SU-DHL-6 (cell line): ENCODE results near the gene PDE1A.

Source experiments
- H2AFZ ChIP-seq: fragments of 200-600 bp; sonication (generic); 2 replicates; pipeline ENCODE4 v1.6.1; 2014; ENCODE audit warnings: low read depth, mild to moderate bottlenecking, moderate library complexity, mixed read lengths, antibody characterized with exemption, low read length; ENCODE audit not compliant: severe bottlenecking
- H3F3A ChIP-seq: fragments of 200-600 bp; shearing (Covaris generic); 2 replicates; pipeline ENCODE4 v1.6.0; 2016; ENCODE audit warnings: antibody characterized with exemption, mild to moderate bottlenecking; ENCODE audit not compliant: insufficient read depth
- H3K27ac ChIP-seq: fragments of 200-600 bp; sonication (generic); 2 replicates; pipeline ENCODE4 v1.5.1; 2016; ENCODE audit warnings: low read depth, mild to moderate bottlenecking, low read length, moderate library complexity, mixed read lengths
- H3K27me3 ChIP-seq: fragments of 200-600 bp; sonication (generic), shearing (Covaris generic); 2 replicates; pipeline ENCODE4 v1.6.0; 2014; ENCODE audit warnings: mild to moderate bottlenecking, low read length
- H3K36me3 ChIP-seq: fragments of 200-600 bp; sonication (generic); 2 replicates; pipeline ENCODE4 v1.6.1; 2014; ENCODE audit warnings: mild to moderate bottlenecking, low read length, mixed read lengths
- H3K4me2 ChIP-seq: fragments of 300-600, 200-600 bp; shearing (Covaris generic), sonication (generic); 2 replicates; pipeline ENCODE4 v1.6.0; 2014; ENCODE audit warnings: low read length, low read depth, mild to moderate bottlenecking; ENCODE audit not compliant: poor library complexity, severe bottlenecking
- H3K4me3 ChIP-seq: fragments of 200-600 bp; sonication (generic); 2 replicates; pipeline ENCODE4 v1.5.1; 2014; ENCODE audit warnings: antibody characterized with exemption, low read length, mild to moderate bottlenecking, mixed read lengths; ENCODE audit not compliant: insufficient read depth, poor library complexity, severe bottlenecking
- H3K79me2 ChIP-seq: fragments of 200-600 bp; sonication (generic); 2 replicates; pipeline ENCODE4 v1.6.1; 2014; ENCODE audit warnings: mild to moderate bottlenecking, low read length, moderate library complexity; ENCODE audit not compliant: insufficient read depth
- H3K9ac ChIP-seq: fragments of 200-600 bp; sonication (generic); 2 replicates; pipeline ENCODE4 v1.7.0; 2014; ENCODE audit warnings: mild to moderate bottlenecking, low read length
- H3K9me2 ChIP-seq: fragments of 200-600 bp; sonication (generic); replicated peaks from 2 replicates; pipeline ENCODE4 v1.6.1; 2014; ENCODE audit warnings: low read length; ENCODE audit not compliant: insufficient read depth
- H3K9me3 ChIP-seq: fragments of 200-600 bp; sonication (generic); 2 replicates; pipeline ENCODE4 v1.6.1; 2014; ENCODE audit warnings: low read length, mixed read lengths; ENCODE audit not compliant: insufficient read depth
- H4K20me1 ChIP-seq: fragments of 200-600 bp; sonication (generic); 2 replicates; pipeline ENCODE4 v1.6.1; 2014; ENCODE audit warnings: low read depth, mild to moderate bottlenecking, antibody characterized with exemption, low read length, moderate library complexity, mixed read lengths
- EZH2phosphoT487 ChIP-seq: fragments of 200-600 bp; sonication (generic), shearing (Covaris generic); conservative IDR thresholded peaks from 2 replicates; pipeline ENCODE4 v1.6.1; 2018; ENCODE audit warnings: mild to moderate bottlenecking, antibody characterized with exemption, low read length, moderate library complexity, mixed read lengths
- TF ChIP-seq, protein P1 (sequence below): fragments of 200-600 bp; sonication (generic); IDR thresholded peaks from one replicate; pipeline ENCODE4 v1.5.1; 2017; ENCODE audit warnings: antibody characterized with exemption, mild to moderate bottlenecking, low read length, moderate library complexity; ENCODE audit not compliant: insufficient read depth, poor library complexity, severe bottlenecking

Gene PDE1A

DNA sequence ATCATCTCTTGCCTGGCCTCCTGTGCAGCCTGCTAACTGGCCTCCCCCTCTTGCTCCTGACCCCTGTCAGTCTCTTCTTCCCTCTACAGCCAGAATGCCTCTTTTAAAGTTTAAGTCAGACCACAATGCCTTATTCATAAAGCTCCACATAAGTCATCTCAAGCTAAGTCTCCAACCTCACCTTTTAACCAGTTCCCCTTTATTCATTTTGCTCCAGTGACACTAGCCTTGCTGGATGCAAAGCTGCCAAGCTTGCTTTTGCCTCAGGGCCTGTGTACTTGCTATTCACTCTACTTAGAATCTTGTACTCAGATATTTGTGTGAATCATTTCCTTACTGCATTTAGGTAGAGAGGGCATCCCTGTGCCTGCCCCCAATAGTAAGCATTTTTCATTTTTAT lies 180.9 kb downstream of the PDE1A start:
- Histone ChIP-seq H3K4me3 (no peak overlapping the region), H3K79me2 (no peaks in the 10 kb centered on the region), H3K9me2 (no peaks in the 10 kb centered on the region), H3F3A (no peaks in the 10 kb centered on the region), H3K9ac (no peak overlapping the region), H3K36me3 (no peaks in the 10 kb centered on the region), H3K4me2 (no peak overlapping the region), H3K27ac (no peak overlapping the region), H3K9me3 (no peaks in the 10 kb centered on the region), H3K27me3 (no peaks in the 10 kb centered on the region; the same call in 1 of the 2 replicates), H2AFZ (no peak overlapping the region), H4K20me1 (no peaks in the 10 kb centered on the region)
- TF ChIP-seq, protein P1, sequence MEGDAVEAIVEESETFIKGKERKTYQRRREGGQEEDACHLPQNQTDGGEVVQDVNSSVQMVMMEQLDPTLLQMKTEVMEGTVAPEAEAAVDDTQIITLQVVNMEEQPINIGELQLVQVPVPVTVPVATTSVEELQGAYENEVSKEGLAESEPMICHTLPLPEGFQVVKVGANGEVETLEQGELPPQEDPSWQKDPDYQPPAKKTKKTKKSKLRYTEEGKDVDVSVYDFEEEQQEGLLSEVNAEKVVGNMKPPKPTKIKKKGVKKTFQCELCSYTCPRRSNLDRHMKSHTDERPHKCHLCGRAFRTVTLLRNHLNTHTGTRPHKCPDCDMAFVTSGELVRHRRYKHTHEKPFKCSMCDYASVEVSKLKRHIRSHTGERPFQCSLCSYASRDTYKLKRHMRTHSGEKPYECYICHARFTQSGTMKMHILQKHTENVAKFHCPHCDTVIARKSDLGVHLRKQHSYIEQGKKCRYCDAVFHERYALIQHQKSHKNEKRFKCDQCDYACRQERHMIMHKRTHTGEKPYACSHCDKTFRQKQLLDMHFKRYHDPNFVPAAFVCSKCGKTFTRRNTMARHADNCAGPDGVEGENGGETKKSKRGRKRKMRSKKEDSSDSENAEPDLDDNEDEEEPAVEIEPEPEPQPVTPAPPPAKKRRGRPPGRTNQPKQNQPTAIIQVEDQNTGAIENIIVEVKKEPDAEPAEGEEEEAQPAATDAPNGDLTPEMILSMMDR: no peak
- TF ChIP-seq EZH2phosphoT487: no peak

DNA sequence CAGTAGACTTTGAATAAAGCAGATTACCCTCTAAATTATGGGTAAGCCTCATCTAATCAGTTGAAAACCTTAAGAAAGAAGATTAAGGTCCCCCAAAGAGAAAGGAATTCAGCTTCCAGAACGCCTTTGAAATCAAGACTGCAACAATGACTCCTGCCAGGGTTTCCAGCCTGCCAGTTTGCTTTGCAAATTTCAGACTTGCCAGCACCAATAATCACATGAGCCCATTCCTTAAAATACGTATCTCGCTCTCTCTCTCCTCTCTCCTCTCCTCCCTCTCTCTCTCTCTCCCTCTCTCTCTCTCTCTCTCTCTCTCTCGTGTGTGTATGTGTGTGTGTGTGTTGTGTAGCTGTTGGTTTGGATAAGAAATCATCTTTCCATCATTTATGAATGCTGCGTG lies 184.2 kb downstream of the PDE1A start:
- Histone ChIP-seq H3K9ac (no peak overlapping the region), H3K27me3 (no peaks in the 10 kb centered on the region)

DNA sequence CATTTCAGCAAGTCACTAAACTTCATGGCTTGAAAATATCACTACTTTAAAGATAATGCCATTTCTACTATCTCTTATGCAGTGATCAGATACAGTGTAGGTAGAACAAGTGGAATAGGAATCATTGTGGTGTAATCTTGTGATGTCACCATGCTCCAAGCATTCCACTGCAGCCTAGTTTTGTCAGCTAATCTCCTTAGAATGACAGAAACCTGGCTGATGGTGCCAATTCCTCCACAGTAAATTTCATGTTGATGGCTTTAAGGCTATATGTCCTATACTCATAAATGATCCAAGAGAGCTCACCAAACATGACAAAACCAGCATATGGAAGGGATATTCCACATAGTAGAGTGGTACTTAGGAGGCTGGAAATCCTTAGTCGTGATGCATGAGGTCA lies 184.9 kb downstream of the PDE1A start:
- no peak overlapping the region for H3K9ac ChIP-seq
- no peaks in the 10 kb centered on the region for H3K79me2 ChIP-seq
- no peaks in the 10 kb centered on the region for H3K9me3 ChIP-seq
- no peak overlapping the region for H3K4me3 ChIP-seq
- H2AFZ ChIP-seq: no peak overlapping the region
- H3K27ac ChIP-seq: no peak overlapping the region
- no peaks in the 10 kb centered on the region for H3K9me2 ChIP-seq
- TF ChIP-seq EZH2phosphoT487: no peak
- TF ChIP-seq, protein P1: no peak
- H3F3A ChIP-seq: no peaks in the 10 kb centered on the region
- no peaks in the 10 kb centered on the region for H3K27me3 ChIP-seq
- H3K4me2 ChIP-seq: no peak overlapping the region
- no peaks in the 10 kb centered on the region for H4K20me1 ChIP-seq
- H3K36me3 ChIP-seq: no peaks in the 10 kb centered on the region

More for the DNA sequence above, 184.2 kb downstream of the PDE1A start:
- Histone ChIP-seq H3K79me2 (no peaks in the 10 kb centered on the region), H3K9me2 (no peaks in the 10 kb centered on the region), H3K9me3 (no peaks in the 10 kb centered on the region), H3K4me2 (no peak overlapping the region), H3K27ac (no peak overlapping the region), H3F3A (no peaks in the 10 kb centered on the region), H4K20me1 (no peaks in the 10 kb centered on the region), H2AFZ (no peak overlapping the region), H3K4me3 (no peak overlapping the region), H3K36me3 (no peaks in the 10 kb centered on the region)
- TF ChIP-seq, protein P1: no peak
- no peak for TF ChIP-seq EZH2phosphoT487
